ENCODE results near the gene DIPK1A. TPM values are rescaled to one million over a fixed set of nuclear protein-coding genes. Genes with fewer than 3 reads are reported as not detected.

The DIPK1A gene
- total RNA-seq, result 2.8 TPM

GRCh38 chr1:92961131-92961895 lies at the start of gene DIPK1A:
TSS of gene DIPK1A (minus strand) at chr1:92961462. CDS start at chr1:92961429, 33 bp downstream.
- peak; percentile 74 for ATAC-seq

- no peak for ATAC-seq
These were observed 46.8 kb upstream of the DIPK1A start for GRCh38 chr1:93007941-93008577.

- no peak for ATAC-seq
These were observed 44.0 kb upstream of the DIPK1A start for GRCh38 chr1:93005252-93005598.

- no peak for ATAC-seq
These were observed 43.4 kb upstream of the DIPK1A start for GRCh38 chr1:93004566-93005251.

- no peak for ATAC-seq
These were observed 42.7 kb upstream of the DIPK1A start for GRCh38 chr1:93003981-93004380.

GRCh38 chr1:93002781-93003180 lies 41.5 kb upstream of the DIPK1A start:
- ATAC-seq, result no peak

GRCh38 chr1:93001893-93002292 lies 40.6 kb upstream of the DIPK1A start:
- no peak for ATAC-seq

- peak; percentile 74 for ATAC-seq
These were observed 39.5 kb upstream of the DIPK1A start for GRCh38 chr1:93000751-93001175.

- ATAC-seq, result no peak
These were observed 39.0 kb upstream of the DIPK1A start for GRCh38 chr1:93000291-93000690.

- no peak for ATAC-seq
These were observed 37.6 kb upstream of the DIPK1A start for GRCh38 chr1:92998821-92999220.

- ATAC-seq, result peak; percentile 32
These were observed 34.5 kb upstream of the DIPK1A start for GRCh38 chr1:92995441-92996430.

GRCh38 chr1:92994105-92994712 lies 32.9 kb upstream of the DIPK1A start:
- peak; percentile 74 for ATAC-seq

- no peak for ATAC-seq
These were observed 32.3 kb upstream of the DIPK1A start for GRCh38 chr1:92993581-92993980.

GRCh38 chr1:92992877-92993276 lies 31.6 kb upstream of the DIPK1A start:
- no peak for ATAC-seq

- ATAC-seq, result no peak
These were observed 30.8 kb upstream of the DIPK1A start for GRCh38 chr1:92992054-92992453.

- no peak for ATAC-seq
These were observed 29.6 kb upstream of the DIPK1A start for GRCh38 chr1:92990828-92991227.

- ATAC-seq, result no peak
These were observed 28.8 kb upstream of the DIPK1A start for GRCh38 chr1:92989936-92990583.

- no peak for ATAC-seq
These were observed 28.0 kb upstream of the DIPK1A start for GRCh38 chr1:92989253-92989652.

GRCh38 chr1:92987462-92987861 lies 26.2 kb upstream of the DIPK1A start:
- ATAC-seq, result no peak

GRCh38 chr1:92985101-92985500 lies 23.8 kb upstream of the DIPK1A start:
- no peak for ATAC-seq
